HepG2 (cell line): Measurements from ENCODE around the gene NTRK2. TPM values are rescaled to one million over a fixed set of nuclear protein-coding genes. Genes with fewer than 3 reads are reported as not detected.

Experiments used
- ATAC-seq: fragments of 200-7000 bp; cut with Tn5 transposase; 3 replicates; pipeline ENCODE4 v1.9.1; 2020; ENCODE audit warnings: mild to moderate bottlenecking, moderate library complexity
- BruUV-seq: library from RNA; stranded (reverse); fragments of 400-500 nt; replicated peaks from 2 replicates; lab custom pipeline; 2021; lab: Mats Ljungman, UMichigan
- CTCF ChIA-PET: fragments of 300-600 bp; formaldehyde crosslinking; extraction: SDS; loops from one replicate; lab custom pipeline; 2021; ENCODE audit warnings: low total read pairs, inconsistent platforms, low intra/inter-chr PET ratio; lab: Yijun Ruan, JAX
- POLR2A ChIA-PET: fragments of 350-600 bp; sonication (Branson Sonifier 250); formaldehyde crosslinking; loops from one replicate; lab custom pipeline; 2020; ENCODE audit warnings: antibody characterized with exemption, inconsistent platforms; lab: Yijun Ruan, JAX
- DNase-seq: peaks from one replicate; pipeline ENCODE4 v3.0.0-alpha.2; 2015; ENCODE audit warnings: low spot score
- FAIRE-seq: peaks from 3 replicates; lab custom pipeline; 2011; peaks lifted over from hg19 to GRCh38; lab: Jason Lieb, UNC
- H2AFZ ChIP-seq: one replicate; pipeline ENCODE4 v1.6.1; 2011; ENCODE audit warnings: low read length, inconsistent platforms
- H3K27ac ChIP-seq: fragments of 300-600 bp; 3 replicates; pipeline ENCODE4 v1.8.0; 2011; ENCODE audit warnings: mixed run types, mild to moderate bottlenecking, mixed read lengths, low read length, inconsistent platforms; ENCODE audit not compliant: insufficient read depth; ENCODE audit errors: extremely low read length
- H3K27me3 ChIP-seq, 2 experiments: fragments of 200-600 bp in 1 of 2; 2 replicates in 1 of 2; 3 replicates in 1 of 2; pipeline versions ENCODE4 v1.6.0 to v1.8.0; 2011; ENCODE audit warnings: low read length in 2 of 2, mild to moderate bottlenecking in 2 of 2, moderate library complexity in 2 of 2, inconsistent platforms in 1 of 2; ENCODE audit not compliant: insufficient read depth in 2 of 2, control insufficient read depth in 1 of 2
- H3K36me3 ChIP-seq, 2 experiments: fragments of 200-600 bp in 1 of 2; replicated peaks in 1 of 2; 2 replicates in 1 of 2; 3 replicates in 1 of 2; pipeline versions ENCODE4 v1.5.1 to v1.8.0; 2011; ENCODE audit warnings: low read length in 2 of 2, inconsistent platforms in 1 of 2; ENCODE audit not compliant: insufficient read depth in 2 of 2, control insufficient read depth in 1 of 2
- H3K4me1 ChIP-seq: 2 replicates; pipeline ENCODE4 v1.5.1; 2012; ENCODE audit warnings: low read length, inconsistent platforms; ENCODE audit not compliant: insufficient read depth
- H3K4me2 ChIP-seq: 2 replicates; pipeline ENCODE4 v1.6.0; 2011; ENCODE audit warnings: low read depth, low read length, inconsistent platforms
- H3K4me3 ChIP-seq, 3 experiments: fragments of 200-600 bp in 1 of 3; sonication (generic), shearing (Covaris generic) in 1 of 3; replicated peaks in 1 of 3; 2 replicates each; pipeline ENCODE4 v1.5.1; 2011 to 2016; ENCODE audit warnings: low read length in 3 of 3, inconsistent platforms in 2 of 3, low read depth in 2 of 3, mild to moderate bottlenecking in 2 of 3, control low read depth in 1 of 3, mixed read lengths in 1 of 3; ENCODE audit not compliant: insufficient read depth in 1 of 3
- H3K79me2 ChIP-seq: one replicate; pipeline ENCODE4 v1.6.1; 2011; ENCODE audit warnings: low read length, inconsistent platforms; ENCODE audit not compliant: insufficient read depth
- H3K9ac ChIP-seq: 2 replicates; pipeline ENCODE4 v1.6.0; 2011; ENCODE audit warnings: mild to moderate bottlenecking, low read depth, low read length, inconsistent platforms; ENCODE audit not compliant: insufficient read depth
- H3K9me3 ChIP-seq: 2 replicates; pipeline ENCODE4 v1.5.1; 2012; ENCODE audit warnings: mild to moderate bottlenecking, low read length
- H4K20me1 ChIP-seq: 2 replicates; pipeline ENCODE4 v1.6.0; 2011; ENCODE audit warnings: inconsistent platforms, mild to moderate bottlenecking, low read length, moderate library complexity; ENCODE audit not compliant: insufficient read depth
- ARNT ChIP-seq: fragments of 450-650 bp; IDR thresholded peaks from 2 replicates; pipeline ENCODE4 v1.6.1; 2017
- MBD4 ChIP-seq: IDR thresholded peaks from 2 replicates; pipeline ENCODE4 v1.6.1; 2012; ENCODE audit warnings: low read length, inconsistent platforms, borderline replicate concordance
- MBNL3 ChIP-seq: fragments of 250-450 bp; sonication (Bioruptor Pico); conservative IDR thresholded peaks from 2 replicates; pipeline ENCODE4 v1.8.0; 2022; ENCODE audit warnings: mild to moderate bottlenecking, inconsistent platforms
- NR2C2 ChIP-seq: sonication (generic); formaldehyde crosslinking; IDR thresholded peaks from 2 replicates; pipeline ENCODE4 v1.4.0; 2020; ENCODE audit warnings: missing genetic modification reagents, mild to moderate bottlenecking, moderate library complexity, borderline replicate concordance
- RNF2 ChIP-seq: fragments of 450-650 bp; conservative IDR thresholded peaks from 2 replicates; pipeline ENCODE4 v1.6.1; 2016; ENCODE audit warnings: low read depth
- SMC3 ChIP-seq: IDR thresholded peaks from 2 replicates; pipeline ENCODE4 v1.6.1; 2011; ENCODE audit warnings: low read length, improper control_type of control experiment
- STAT5B ChIP-seq: sonication (generic); formaldehyde crosslinking; IDR thresholded peaks from 2 replicates; pipeline ENCODE4 v1.4.0; 2020; ENCODE audit warnings: missing genetic modification reagents
- ZNF12 ChIP-seq: sonication (generic); formaldehyde crosslinking; IDR thresholded peaks from 2 replicates; pipeline ENCODE4 v1.5.0; 2020; ENCODE audit warnings: missing genetic modification reagents
- ZNF460 ChIP-seq: sonication (generic); formaldehyde crosslinking; IDR thresholded peaks from 2 replicates; pipeline ENCODE4 v1.5.1; 2020; ENCODE audit warnings: missing genetic modification reagents, mild to moderate bottlenecking, borderline replicate concordance
- ZSCAN29 ChIP-seq: sonication (generic); formaldehyde crosslinking; conservative IDR thresholded peaks from 2 replicates; pipeline ENCODE4 v1.4.0; 2020; ENCODE audit warnings: mild to moderate bottlenecking, missing genetic modification reagents
- ZSCAN31 ChIP-seq: sonication (generic); formaldehyde crosslinking; IDR thresholded peaks from 2 replicates; pipeline ENCODE4 v1.5.0; 2020; ENCODE audit warnings: low read depth, mild to moderate bottlenecking, missing genetic modification reagents
- WGBS: methylation state at CpG from one replicate; pipeline ENCODE4 v1.1.6; 2017; ENCODE audit warnings: low lambda C conversion rate; 5-methylcytosine and 5-hydroxymethylcytosine counted together
- in situ Hi-C: cut with HindIII; loops from 2 replicates; pipeline ENCODE4 v1.10.0; 2017; ENCODE audit warnings: low pct_unique_long_range_greater_than_20kb; ENCODE audit not compliant: extremely low pct_ligation_motif_present
- intact Hi-C: fragments of 100-400 bp; cut with micrococcal nuclease; formaldehyde crosslinking; loops from one replicate; pipeline ENCODE4 v1.10.0; 2022; ENCODE audit not compliant: unreplicated experiment
- polyA plus RNA-seq, 8 experiments: library from polyadenylated mRNA; depleted of rRNA in 3 of 8; stranded (reverse) in 7 of 8; unstranded in 1 of 8; fragments of >200 nt; fragmentation: Illumina TruSeq in 4 of 8; extraction: Trizol in 4 of 8; gene quantifications; 2 replicates each; pipeline versions ENCODE4 v1.2.1 to v1.2.3, GENCODE V29; 2011 to 2016; ENCODE audit warnings: low read depth in 4 of 8, missing spikeins in 1 of 8, mixed read lengths in 1 of 8; ENCODE audit not compliant: insufficient read depth in 1 of 8
- total RNA-seq, 5 experiments: library from RNA; depleted of rRNA; stranded (reverse); fragments of >200 nt; fragmentation: Illumina TruSeq; extraction: Trizol; gene quantifications; 2 replicates each; pipeline ENCODE4 v1.2.3, GENCODE V29; 2016; ENCODE audit warnings: low read depth in 1 of 5
- TF ChIP-seq, protein P1 (sequence below): sonication (generic); formaldehyde crosslinking; IDR thresholded peaks from 2 replicates; pipeline ENCODE4 v1.4.0; 2020; ENCODE audit warnings: missing genetic modification reagents

Gene NTRK2
- total and polyA plus RNA-seq, 2 of the 13 experiments (the other 11 are each of a cell fraction or from before 2014, with no cell fraction given), result not detected

DNA sequence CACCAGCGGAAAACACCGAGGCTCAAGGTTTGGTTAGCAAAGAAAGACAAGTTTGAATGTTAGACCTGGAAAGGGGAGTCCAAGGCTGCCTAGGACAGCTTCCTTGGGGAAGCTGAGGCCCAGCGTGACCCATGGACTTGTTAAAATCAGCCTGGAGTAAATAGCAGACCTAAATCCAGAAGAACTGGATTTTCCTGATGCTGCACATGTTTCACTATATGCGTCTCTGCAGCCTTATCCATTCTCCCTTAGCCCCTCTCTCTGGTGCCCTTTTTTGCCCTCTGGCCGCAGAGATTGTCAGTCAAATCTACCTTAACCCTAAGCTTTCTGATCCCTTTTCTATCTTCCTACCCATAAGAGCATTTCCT lies 119.9 kb downstream of the NTRK2 start:
- H2AFZ ChIP-seq, result no peak overlapping the region
- DNase-seq (no peak), ATAC-seq (no peak), FAIRE-seq (no peak)
- no peaks in the 10 kb centered on the region for H3K27me3 ChIP-seq
- no peaks in the 10 kb centered on the region for H3K36me3 ChIP-seq
- ChIA-PET CTCF (no interaction called here), POLR2A (no interaction called here)
- 5% methylated on average over 5 of the region's 5 CpGs for WGBS
- in situ Hi-C loops (no loop called here), intact Hi-C loops (no loop called here)
- H3K79me2 ChIP-seq, result no peaks in the 10 kb centered on the region
- H3K4me1 ChIP-seq, result no peaks in the 10 kb centered on the region
- TF ChIP-seq NR2C2 (CRISPR knock-in tag), result no peak
- TF ChIP-seq MBD4, result no peak
- TF ChIP-seq, protein P1, sequence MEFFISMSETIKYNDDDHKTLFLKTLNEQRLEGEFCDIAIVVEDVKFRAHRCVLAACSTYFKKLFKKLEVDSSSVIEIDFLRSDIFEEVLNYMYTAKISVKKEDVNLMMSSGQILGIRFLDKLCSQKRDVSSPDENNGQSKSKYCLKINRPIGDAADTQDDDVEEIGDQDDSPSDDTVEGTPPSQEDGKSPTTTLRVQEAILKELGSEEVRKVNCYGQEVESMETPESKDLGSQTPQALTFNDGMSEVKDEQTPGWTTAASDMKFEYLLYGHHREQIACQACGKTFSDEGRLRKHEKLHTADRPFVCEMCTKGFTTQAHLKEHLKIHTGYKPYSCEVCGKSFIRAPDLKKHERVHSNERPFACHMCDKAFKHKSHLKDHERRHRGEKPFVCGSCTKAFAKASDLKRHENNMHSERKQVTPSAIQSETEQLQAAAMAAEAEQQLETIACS (CRISPR knock-in tag), result no peak
- no peak for TF ChIP-seq ZNF12
- no peak for TF ChIP-seq ARNT
- no peak for TF ChIP-seq ZSCAN31 (CRISPR knock-in tag)
- no peak for TF ChIP-seq ZSCAN29
- TF ChIP-seq SMC3, result no peak
- no peak for TF ChIP-seq MBNL3 (CRISPR knock-in tag)
- TF ChIP-seq STAT5B, result no peak
- no peak for TF ChIP-seq ZNF460
- TF ChIP-seq RNF2, result no peak
- no peaks in the 10 kb centered on the region for H3K9me3 ChIP-seq
- no peak overlapping the region for H3K9ac ChIP-seq
- H3K27ac ChIP-seq, result no peak overlapping the region
- H3K4me3 ChIP-seq, result no peak overlapping the region
- no TSS peak for BruUV-seq
- H4K20me1 ChIP-seq, result no peaks in the 10 kb centered on the region
- H3K4me2 ChIP-seq, result no peak overlapping the region
